Mucosa of stomach (tissue), 1 donor: ENCODE data around the gene ALAD.
"Not testable (repeated sequence)": the region's sequence is repeated elsewhere in the genome, so short reads cannot be mapped to it uniquely, and the experiment has no call there.

Source experiments
- H3K27me3 ChIP-seq: one replicate; pipeline ENCODE4 v1.7.0; 2013; ENCODE audit warnings: mild to moderate bottlenecking, low read length; ENCODE audit not compliant: control insufficient read depth, insufficient read depth
- H3K36me3 ChIP-seq: one replicate; pipeline ENCODE4 v1.7.0; 2013; ENCODE audit warnings: low read length; ENCODE audit not compliant: control insufficient read depth, insufficient read depth
- H3K4me1 ChIP-seq: one replicate; pipeline ENCODE4 v1.7.0; 2013; ENCODE audit warnings: mild to moderate bottlenecking, low read length; ENCODE audit not compliant: control insufficient read depth, insufficient read depth
- H3K4me3 ChIP-seq: one replicate; pipeline ENCODE4 v1.7.0; 2013; ENCODE audit warnings: low read length
- H3K9ac ChIP-seq: one replicate; pipeline ENCODE4 v1.7.0; 2013; ENCODE audit warnings: mild to moderate bottlenecking, low read length, moderate library complexity
- H3K9me3 ChIP-seq: one replicate; pipeline ENCODE4 v1.7.0; 2013; ENCODE audit warnings: mild to moderate bottlenecking, low read length, moderate library complexity; ENCODE audit not compliant: control insufficient read depth
- donor health status: Pancreatic carcinoma.

The ALAD gene

DNA sequence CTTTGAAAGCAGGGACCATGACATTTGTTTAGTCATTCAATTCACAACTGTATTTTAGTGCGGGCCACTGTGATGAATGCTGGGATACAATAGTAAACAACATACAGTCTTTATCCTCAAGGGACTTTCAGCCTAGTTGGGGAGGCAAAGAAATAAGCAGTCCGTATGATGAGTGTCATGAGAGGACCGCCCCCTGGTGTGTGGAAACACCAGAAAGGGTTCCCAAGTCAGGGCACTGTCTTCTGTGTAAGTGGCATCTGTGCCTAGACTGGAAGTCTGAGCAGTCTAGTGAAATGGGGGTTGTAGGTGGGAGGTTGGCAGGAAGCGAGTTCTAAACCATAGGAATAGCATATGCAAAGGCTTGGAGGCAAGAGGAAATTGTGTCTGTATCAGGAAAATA, 16.3 kb upstream of the ALAD start:
- Histone ChIP-seq H3K4me1 (no peaks in the 10 kb centered on the region), H3K4me3 (no peak overlapping the region), H3K36me3 (no peaks in the 10 kb centered on the region), H3K27me3 (no peaks in the 10 kb centered on the region), H3K9me3 (no peaks in the 10 kb centered on the region), H3K9ac (no peak overlapping the region)

DNA sequence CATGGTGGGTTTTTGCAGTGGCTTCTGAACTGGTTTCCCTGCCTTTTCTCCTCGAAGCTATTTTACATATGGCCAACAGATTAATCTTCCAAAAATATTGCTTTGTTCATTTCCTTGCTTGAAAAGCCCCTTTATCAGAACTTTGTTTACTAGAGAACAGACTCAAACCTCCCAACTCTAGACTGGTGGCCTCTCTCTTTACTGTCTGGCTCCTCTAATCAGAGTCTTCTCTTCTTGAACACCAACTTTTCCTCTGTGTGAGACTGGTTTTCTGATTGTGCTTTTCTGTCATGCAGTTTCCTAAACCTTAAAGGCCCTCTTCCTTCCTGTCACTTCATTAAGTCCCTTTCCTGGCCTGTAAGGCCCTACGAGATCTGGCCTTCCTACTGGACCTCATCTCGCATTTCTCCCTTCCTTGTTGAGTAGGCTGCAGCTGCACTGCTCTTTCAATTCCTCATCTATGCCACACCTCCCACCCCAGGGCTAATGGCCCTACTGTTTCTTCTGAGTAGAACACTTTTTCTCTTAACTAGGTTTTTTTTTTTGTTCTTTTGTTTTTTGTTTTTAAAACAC, 15.2 kb upstream of the ALAD start:
- Histone ChIP-seq H3K36me3 (no peaks in the 10 kb centered on the region), H3K4me3 (no peak overlapping the region), H3K4me1 (no peaks in the 10 kb centered on the region), H3K9me3 (no peaks in the 10 kb centered on the region), H3K9ac (no peak overlapping the region), H3K27me3 (no peaks in the 10 kb centered on the region)

DNA sequence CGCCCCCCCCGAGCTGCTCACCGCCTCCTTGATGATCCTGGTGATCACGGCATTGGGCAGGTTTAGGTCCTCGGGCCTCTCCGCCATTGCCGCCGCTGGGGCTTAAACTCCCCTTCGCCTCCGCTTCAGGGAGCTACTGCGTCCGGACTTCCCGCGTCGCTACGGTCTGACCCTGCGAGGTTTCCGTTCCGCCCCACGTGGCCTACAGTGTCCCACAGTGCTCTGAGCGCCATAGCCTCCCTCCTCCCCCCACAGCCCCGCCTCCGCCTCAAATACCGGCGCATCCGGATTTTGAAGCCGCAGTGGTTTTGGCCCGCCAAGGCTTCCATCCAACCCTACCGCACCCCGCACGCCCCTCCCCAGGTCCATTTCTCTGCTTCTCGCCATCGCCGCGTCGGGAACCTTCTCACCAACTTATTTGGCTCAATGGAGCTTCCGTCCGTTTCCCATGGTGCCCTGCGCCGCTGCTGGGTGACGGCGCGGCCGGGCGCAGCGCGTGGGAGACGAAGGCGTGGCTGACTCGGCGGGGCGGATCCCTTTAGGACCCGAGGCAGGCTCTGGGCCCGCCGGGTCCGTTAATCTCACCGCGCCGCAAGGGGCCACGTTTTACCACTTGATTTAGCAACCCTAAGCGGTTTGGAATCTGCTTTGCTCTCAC, 9.3 kb upstream of the ALAD start, which contains the start of the genes C9orf43 and POLE3:
Gene C9orf43, plus strand, starts transcription at position 541 of the 658 bp plus-strand sequence. CDS start 2,747 bp downstream, outside the sequence.
Gene POLE3, minus strand, starts transcription at position 469 of the 658 bp plus-strand sequence. Its CDS starts 382 bp downstream, at position 87.
- H3K4me3 ChIP-seq: peak within 1 kb of the TSS; percentile 91
- H3K36me3 ChIP-seq: peaks cover 6% of the 10 kb centered on the region
- H3K4me1 ChIP-seq: no peaks in the 10 kb centered on the region
- H3K9me3 ChIP-seq: no peaks in the 10 kb centered on the region
- H3K27me3 ChIP-seq: no peaks in the 10 kb centered on the region
- peak within 1 kb of the TSS; percentile 90 for H3K9ac ChIP-seq

DNA sequence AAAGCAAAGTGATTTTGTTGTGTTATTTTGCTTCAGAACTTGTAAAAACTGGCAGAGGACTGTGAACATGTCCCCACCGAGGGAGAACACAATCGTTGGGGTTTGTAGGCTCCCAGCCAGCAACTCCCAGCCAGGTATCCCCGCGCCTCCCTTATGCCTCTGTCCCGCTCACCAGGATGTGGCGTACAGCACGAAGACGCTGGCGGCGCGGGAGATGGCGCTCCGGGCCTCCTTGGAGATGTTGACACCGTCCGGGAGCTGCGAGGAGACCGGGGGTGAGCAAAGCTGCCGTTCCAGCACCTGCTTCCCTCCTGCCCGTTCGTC, 8.8 kb upstream of the ALAD start:
- no peaks in the 10 kb centered on the region for H3K9me3 ChIP-seq
- H3K27me3 ChIP-seq: no peaks in the 10 kb centered on the region
- H3K9ac ChIP-seq: peak overlapping the region; percentile 90
- no peaks in the 10 kb centered on the region for H3K4me1 ChIP-seq
- H3K36me3 ChIP-seq: peaks cover 6% of the 10 kb centered on the region
- H3K4me3 ChIP-seq: peak overlapping the region; percentile 91

DNA sequence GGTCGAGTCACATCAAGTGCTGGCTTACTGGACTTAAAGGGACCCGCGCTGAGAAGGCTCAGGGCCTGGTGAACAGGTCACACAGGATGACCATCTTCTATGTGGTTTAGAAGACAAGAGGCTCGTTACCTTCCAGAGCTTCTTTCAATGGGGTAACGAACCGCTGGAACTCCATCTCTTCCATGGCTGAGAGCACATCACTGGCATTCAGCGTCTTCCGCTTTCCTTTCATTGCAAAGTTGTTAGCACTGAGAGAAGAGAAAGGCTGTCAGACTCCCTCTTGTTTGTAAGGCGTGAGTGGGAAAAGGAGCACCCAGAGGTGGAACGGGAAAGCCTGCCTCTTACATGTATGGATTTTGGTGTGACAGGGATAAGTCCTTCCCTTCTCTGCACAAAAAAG, 8.4 kb upstream of the ALAD start:
- no peaks in the 10 kb centered on the region for H3K9me3 ChIP-seq
- H3K27me3 ChIP-seq: no peaks in the 10 kb centered on the region
- H3K36me3 ChIP-seq: peaks cover 6% of the 10 kb centered on the region
- peak overlapping the region; percentile 90 for H3K9ac ChIP-seq
- no peaks in the 10 kb centered on the region for H3K4me1 ChIP-seq
- peak overlapping the region; percentile 91 for H3K4me3 ChIP-seq

DNA sequence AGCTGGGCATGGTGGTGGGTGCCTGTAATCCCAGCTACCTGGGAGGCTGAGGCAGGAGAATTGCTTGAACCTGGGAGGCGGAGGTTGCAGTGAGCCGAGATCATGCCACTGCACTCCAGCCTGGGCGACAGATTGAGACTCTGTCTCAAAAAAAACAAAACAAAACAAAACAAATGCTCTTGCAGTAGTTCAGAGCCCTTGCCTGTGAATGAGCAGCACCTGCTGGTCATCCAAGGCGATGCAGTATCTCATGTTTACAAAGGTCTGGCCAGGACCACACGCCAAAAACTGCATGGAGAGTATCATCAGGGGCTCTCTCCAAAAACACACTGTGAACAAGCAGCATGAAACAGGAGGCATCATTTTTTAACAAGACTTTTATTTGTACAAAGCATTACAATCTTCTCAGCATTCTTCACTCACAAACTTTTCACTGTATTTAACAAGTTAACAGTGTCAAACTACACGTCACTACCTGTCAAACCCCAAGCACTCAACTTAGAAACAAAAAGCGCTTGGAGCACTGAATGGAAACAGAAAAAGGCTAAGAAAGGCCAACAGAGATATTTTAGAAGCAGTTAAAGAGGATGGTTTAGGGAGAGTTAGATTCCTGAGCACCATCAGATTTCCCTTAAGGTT, 5.9 kb upstream of the ALAD start:
- not testable (repeated sequence) for H3K36me3 ChIP-seq, H3K9ac ChIP-seq, H3K4me1 ChIP-seq, H3K9me3 ChIP-seq, H3K4me3 ChIP-seq, H3K27me3 ChIP-seq

DNA sequence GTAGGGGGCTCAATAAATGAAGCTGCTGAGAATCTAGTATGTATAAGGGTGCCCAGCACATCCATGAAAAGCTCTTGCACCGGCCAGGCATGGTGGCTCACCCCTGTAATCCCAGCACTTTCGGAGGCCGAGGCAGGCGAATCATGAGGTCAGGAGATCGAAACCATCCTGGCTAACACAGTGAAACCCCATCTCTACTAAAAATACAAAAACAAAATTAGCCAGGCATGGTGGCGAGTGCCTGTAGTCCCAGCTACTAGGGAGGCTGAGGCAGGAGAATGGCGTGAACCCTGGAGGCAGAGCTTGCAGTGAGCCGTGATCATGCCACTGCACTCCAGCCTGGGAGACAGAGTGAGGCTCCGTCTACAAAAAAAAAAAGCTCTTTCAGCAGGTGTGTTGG, 5.3 kb upstream of the ALAD start:
- not testable (repeated sequence) for H3K9ac ChIP-seq, H3K4me1 ChIP-seq, H3K9me3 ChIP-seq, H3K27me3 ChIP-seq, H3K36me3 ChIP-seq, H3K4me3 ChIP-seq

DNA sequence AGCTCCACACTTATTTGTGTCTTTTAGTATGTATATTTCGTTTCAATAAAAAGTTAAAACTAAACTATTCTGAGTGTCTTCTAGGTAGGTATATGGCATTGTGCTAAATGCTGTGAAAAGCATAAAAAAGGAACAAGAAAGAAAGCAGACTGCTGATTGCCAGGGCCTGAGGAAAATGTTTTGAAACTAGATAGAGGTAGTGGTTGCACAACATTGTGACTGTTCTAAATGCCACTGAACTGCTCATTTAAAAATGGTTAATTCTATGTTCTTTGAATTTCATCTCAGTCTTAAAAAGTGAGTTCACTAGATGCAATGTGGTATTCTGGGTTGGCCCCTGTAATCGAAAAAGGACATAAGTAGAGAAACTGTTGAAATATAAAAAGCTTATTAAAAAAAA, 2.6 kb upstream of the ALAD start:
- H3K9ac ChIP-seq: no peak overlapping the region

DNA sequence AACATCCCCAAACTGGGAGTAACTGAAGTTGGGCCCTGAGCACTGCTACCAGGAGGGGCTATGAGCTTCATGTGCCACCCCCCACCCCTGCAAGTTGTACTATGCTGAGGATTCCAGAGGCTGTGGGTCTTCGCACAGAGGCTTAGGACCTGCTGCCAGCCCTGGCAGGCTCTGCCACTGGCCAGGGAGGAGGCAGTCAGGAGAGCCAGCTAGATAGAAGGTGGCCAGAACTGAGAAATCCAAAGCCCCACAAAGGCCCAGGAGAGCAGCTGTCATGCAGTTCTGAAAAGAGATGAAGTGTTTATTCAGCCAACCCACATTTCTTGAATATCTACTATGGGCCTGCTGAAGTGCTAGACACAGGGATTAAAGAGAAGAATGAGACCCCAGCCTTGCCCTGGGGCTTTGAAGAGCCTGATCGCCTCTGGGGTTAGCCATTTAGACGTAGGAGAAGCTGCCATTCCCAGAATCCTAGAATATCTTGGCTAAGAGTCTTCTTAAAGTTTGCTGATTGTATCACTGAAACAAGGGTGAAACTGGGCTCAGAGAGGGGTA, 1.4 kb downstream of the ALAD start:
- H3K4me3 ChIP-seq: no peak overlapping the region
- peaks cover 53% of the 10 kb centered on the region for H3K4me1 ChIP-seq
- peak overlapping the region; percentile 71 for H3K9ac ChIP-seq
- H3K9me3 ChIP-seq: no peaks in the 10 kb centered on the region
- H3K27me3 ChIP-seq: no peaks in the 10 kb centered on the region
- H3K36me3 ChIP-seq: no peaks in the 10 kb centered on the region

More for the DNA sequence above, 2.6 kb upstream of the ALAD start:
- H3K36me3 ChIP-seq: peaks cover 6% of the 10 kb centered on the region
- peaks cover 24% of the 10 kb centered on the region for H3K4me1 ChIP-seq
- no peak overlapping the region for H3K4me3 ChIP-seq
- no peaks in the 10 kb centered on the region for H3K9me3 ChIP-seq
- no peaks in the 10 kb centered on the region for H3K27me3 ChIP-seq

DNA sequence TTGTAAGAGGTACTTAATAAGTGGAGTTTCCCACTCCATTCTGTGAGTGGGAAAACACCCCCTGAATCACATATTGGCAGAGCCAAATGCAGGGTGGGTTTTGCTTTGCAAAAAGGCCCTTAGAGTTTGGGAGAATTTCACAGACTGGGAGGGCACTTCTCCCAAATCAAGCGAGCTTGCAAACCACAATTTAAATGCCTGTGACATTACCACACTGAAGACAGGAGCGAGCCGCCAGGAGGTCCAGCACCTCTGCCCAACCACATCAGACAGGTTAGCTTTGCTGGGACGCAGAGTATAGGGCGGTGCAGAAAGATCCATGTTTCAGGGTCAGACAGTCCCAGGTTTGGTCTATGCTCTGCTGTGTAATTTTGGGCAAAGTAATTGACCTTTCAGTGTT, 2.3 kb downstream of the ALAD start:
- H3K9ac ChIP-seq: no peak overlapping the region

DNA sequence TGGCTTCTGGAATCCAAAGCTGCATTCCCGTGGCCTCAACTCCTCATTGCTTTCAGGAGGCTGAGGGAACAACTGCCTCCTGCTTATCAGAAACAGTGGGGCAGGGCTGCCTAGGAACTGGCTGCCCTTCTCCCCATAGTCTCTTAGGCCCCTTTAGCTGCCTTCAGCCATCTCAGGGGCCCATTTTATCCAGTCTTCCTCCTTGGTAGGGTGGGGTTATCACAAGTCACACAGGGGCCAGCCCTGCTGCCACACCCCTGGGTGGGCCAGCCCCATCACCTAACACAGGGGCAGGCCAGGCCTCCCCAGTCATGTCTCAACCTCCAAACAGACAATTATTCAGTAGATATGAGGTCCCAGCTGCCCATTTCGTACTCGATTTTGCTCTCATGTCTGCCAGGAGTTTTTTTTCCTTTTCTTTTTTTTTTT, 3.9 kb downstream of the ALAD start:
- Histone ChIP-seq H3K27me3 (no peaks in the 10 kb centered on the region), H3K4me1 (peaks cover 53% of the 10 kb centered on the region), H3K4me3 (no peak overlapping the region), H3K9me3 (no peaks in the 10 kb centered on the region), H3K9ac (no peak overlapping the region), H3K36me3 (no peaks in the 10 kb centered on the region)

More for the DNA sequence above, 2.3 kb downstream of the ALAD start:
- no peaks in the 10 kb centered on the region for H3K36me3 ChIP-seq
- H3K9me3 ChIP-seq: no peaks in the 10 kb centered on the region
- peaks cover 53% of the 10 kb centered on the region for H3K4me1 ChIP-seq
- H3K27me3 ChIP-seq: no peaks in the 10 kb centered on the region
- H3K4me3 ChIP-seq: no peak overlapping the region
